GM12865 (cell line): ENCODE data around the gene KIRREL3.

Experiments
- DNase-seq: peaks from one replicate; pipeline ENCODE4 v3.0.0; 2010; ENCODE audit warnings: low read depth
- H3K4me3 ChIP-seq: 2 replicates; pipeline ENCODE4 v1.5.1; 2011; ENCODE audit warnings: mild to moderate bottlenecking, low read depth, low read length, control low read depth
- CTCF ChIP-seq: IDR thresholded peaks from 2 replicates; pipeline ENCODE4 v1.5.1; 2011; ENCODE audit warnings: low read length, control low read depth, low read depth, inconsistent platforms; ENCODE audit not compliant: insufficient read depth; ENCODE audit errors: missing control alignments

The KIRREL3 gene

GRCh38 chr11:126628790-126629621 is 371.6 kb downstream of the KIRREL3 start:
- DNase-seq = no peak
- no peak for TF ChIP-seq CTCF

GRCh38 chr11:126628450-126628789 is 372.1 kb downstream of the KIRREL3 start:
- TF ChIP-seq CTCF = no peak
- no peak for DNase-seq

More at GRCh38 chr11:126628790-126629621, 371.6 kb downstream of the KIRREL3 start:
- H3K4me3 ChIP-seq = no peak overlapping the region

GRCh38 chr11:126627421-126627820 is 373.1 kb downstream of the KIRREL3 start:
- H3K4me3 ChIP-seq = no peak overlapping the region
- no peak for DNase-seq
- no peak for TF ChIP-seq CTCF

More at GRCh38 chr11:126628450-126628789, 372.1 kb downstream of the KIRREL3 start:
- no peak overlapping the region for H3K4me3 ChIP-seq

GRCh38 chr11:126624506-126624905 is 376.1 kb downstream of the KIRREL3 start:
- DNase-seq = no peak
- TF ChIP-seq CTCF = no peak
- no peak overlapping the region for H3K4me3 ChIP-seq

- no peak for TF ChIP-seq CTCF
- no peak for DNase-seq
- H3K4me3 ChIP-seq = no peak overlapping the region
These were observed 381.1 kb downstream of the KIRREL3 start for GRCh38 chr11:126619516-126619915.

- no peak for DNase-seq
- no peak overlapping the region for H3K4me3 ChIP-seq
- no peak for TF ChIP-seq CTCF
These were observed 384.7 kb downstream of the KIRREL3 start for GRCh38 chr11:126615845-126616244.

GRCh38 chr11:126613272-126613671 is 387.3 kb downstream of the KIRREL3 start:
- no peak overlapping the region for H3K4me3 ChIP-seq
- DNase-seq = no peak
- TF ChIP-seq CTCF = no peak
